Subcutaneous adipose tissue (tissue), 4 donors: ENCODE results near the gene TUBA1C. TPM values are rescaled to one million over a fixed set of nuclear protein-coding genes. Genes with fewer than 3 reads are reported as not detected.

Source experiments
- total RNA-seq, 4 donors: library from RNA; depleted of rRNA; stranded (reverse); fragments of >200 nt; gene quantifications; one replicate each; pipeline ENCODE4 v1.1.0, GENCODE V29; 2016
- TF ChIP-seq, protein P1 (sequence below): fragments of 450-650 bp; IDR thresholded peaks from one replicate; pipeline ENCODE4 v1.5.1; 2016; ENCODE audit warnings: low read depth, mild to moderate bottlenecking, control low read depth, antibody characterized with exemption, moderate library complexity

The TUBA1C gene
- total RNA-seq, 4 donors from 2014 or later, result 65.9 to 177 (median 107) TPM

DNA sequence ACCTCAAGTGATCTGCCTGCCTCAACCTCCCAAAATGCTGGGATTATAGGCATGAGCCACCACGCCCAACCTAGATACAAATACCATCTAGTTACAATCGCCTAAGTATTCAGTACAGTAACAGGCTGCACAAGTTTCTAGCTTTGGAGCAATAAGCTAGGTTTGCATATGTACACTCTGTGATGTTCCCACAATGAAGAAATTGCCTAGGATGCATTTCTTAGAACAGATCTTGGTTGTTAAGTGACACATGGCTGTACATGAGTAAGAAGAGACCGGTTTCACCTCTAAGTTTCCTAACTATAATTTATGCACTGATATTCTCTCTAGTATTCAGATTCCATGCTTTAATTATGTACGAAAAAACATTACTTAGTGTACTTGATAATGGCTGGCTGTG, 5.4 kb upstream of the TUBA1C start:
- TF ChIP-seq, protein P1, sequence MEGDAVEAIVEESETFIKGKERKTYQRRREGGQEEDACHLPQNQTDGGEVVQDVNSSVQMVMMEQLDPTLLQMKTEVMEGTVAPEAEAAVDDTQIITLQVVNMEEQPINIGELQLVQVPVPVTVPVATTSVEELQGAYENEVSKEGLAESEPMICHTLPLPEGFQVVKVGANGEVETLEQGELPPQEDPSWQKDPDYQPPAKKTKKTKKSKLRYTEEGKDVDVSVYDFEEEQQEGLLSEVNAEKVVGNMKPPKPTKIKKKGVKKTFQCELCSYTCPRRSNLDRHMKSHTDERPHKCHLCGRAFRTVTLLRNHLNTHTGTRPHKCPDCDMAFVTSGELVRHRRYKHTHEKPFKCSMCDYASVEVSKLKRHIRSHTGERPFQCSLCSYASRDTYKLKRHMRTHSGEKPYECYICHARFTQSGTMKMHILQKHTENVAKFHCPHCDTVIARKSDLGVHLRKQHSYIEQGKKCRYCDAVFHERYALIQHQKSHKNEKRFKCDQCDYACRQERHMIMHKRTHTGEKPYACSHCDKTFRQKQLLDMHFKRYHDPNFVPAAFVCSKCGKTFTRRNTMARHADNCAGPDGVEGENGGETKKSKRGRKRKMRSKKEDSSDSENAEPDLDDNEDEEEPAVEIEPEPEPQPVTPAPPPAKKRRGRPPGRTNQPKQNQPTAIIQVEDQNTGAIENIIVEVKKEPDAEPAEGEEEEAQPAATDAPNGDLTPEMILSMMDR, result no peak

DNA sequence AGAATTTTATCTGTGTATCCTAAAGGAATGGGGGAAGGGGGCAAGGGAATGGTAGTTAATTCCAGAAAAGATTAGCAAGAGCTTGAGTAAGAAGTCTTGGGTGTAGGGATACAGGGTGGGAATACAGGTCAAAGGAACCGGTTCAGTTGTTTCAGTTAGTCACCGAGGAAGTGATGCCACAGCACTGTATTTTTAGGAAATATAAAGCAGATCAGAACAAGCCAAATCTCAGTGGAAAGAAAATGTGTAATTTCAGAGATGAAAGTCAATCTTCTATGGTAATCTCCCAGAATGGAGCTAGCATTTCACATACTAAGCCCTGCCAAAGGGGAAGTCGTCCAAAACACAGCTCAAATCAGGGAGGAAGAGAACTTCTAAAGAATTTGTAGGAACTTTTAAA, 4.7 kb upstream of the TUBA1C start:
- TF ChIP-seq, protein P1, result no peak

GRCh38 chr12:49260571-49261363, 4.1 kb upstream of the TUBA1C start:
- TF ChIP-seq, protein P1, result no peak

- TF ChIP-seq, protein P1, result no peak
Observed at GRCh38 chr12:49261721-49262120, 3.2 kb upstream of the TUBA1C start.

DNA sequence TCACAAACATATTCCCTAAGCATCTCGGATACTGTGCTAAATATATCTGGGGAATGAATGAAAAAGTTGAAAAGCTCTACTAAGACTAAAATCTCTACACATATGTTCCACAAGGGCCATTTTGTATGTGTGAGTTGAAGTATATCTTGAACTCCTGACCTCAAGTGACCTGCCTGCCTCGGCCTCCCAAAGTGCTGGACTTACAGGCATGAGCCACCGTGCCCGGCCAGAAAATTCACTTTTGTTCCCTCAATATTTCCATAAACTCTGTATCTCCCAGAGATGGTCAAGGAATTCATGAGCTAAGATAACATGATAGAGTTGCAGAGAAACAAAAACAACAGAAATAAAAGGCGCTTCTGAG, 1.5 kb upstream of the TUBA1C start:
- TF ChIP-seq, protein P1, result no peak

DNA sequence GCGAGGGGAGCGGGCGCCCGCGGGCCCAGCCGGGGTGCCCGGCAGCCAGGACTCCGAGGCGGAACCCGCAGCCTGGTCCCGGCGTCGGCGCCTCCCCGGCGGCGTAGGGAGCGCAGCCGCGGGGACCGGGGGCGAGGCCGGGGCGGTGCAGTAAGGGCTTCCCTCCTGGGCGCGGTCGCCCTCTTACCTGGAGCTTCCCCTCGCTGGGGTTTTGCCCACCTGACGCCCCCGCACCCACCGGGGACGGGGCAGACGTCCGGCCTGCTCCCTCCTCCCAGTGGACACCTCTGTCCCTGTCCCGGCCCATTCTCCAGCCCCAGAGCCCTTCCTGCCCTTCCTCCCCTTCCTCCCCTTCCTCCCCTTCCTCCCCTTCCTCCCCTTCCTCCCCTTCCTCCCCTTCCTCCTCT, 413 bp upstream of the TUBA1C start:
- TF ChIP-seq, protein P1, result no peak

DNA sequence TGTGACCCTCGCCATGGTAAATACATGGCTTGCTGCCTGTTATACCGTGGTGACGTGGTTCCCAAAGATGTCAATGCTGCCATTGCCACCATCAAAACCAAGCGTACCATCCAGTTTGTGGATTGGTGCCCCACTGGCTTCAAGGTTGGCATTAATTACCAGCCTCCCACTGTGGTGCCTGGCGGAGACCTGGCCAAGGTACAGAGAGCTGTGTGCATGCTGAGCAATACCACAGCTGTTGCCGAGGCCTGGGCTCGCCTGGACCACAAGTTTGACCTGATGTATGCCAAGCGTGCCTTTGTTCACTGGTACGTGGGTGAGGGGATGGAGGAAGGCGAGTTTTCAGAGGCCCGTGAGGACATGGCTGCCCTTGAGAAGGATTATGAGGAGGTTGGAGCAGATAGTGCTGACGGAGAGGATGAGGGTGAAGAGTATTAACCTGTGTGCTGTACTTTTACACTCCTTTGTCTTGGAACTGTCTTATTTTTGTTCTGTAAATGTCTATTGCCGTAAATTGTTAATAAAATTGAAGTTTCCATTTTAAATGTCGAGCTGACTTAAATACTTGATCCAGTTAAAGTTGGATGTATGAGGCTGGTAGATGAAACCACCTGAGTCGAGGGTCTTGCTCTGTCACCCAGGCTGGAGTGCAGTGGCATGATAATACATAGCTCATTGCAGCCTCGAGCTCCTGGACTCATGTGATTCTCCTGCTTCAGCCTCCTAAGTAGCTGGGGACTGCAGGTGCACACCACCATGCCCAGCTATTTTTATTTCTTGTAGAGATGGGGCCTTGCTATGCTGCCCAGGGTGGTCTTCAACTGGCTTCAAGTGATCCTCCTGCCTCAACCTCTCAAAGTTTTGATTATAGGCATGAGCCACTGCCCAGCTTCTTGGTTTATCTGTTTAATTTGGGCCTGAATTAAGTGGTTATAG, 8.2 kb downstream of the TUBA1C start:
- TF ChIP-seq, protein P1, result no peak
